C1 segment of cervical spinal cord (tissue), 14 donors: ENCODE results near the gene AOAH.
A peak's percentile ranks its signal among the peaks of the same experiment; 100 is the strongest.

Experiments used
- DNase-seq, 14 donors: peaks; one replicate each; lab custom pipeline; 2025; lab: John Stamatoyannopoulos, UW

The AOAH gene

DNA sequence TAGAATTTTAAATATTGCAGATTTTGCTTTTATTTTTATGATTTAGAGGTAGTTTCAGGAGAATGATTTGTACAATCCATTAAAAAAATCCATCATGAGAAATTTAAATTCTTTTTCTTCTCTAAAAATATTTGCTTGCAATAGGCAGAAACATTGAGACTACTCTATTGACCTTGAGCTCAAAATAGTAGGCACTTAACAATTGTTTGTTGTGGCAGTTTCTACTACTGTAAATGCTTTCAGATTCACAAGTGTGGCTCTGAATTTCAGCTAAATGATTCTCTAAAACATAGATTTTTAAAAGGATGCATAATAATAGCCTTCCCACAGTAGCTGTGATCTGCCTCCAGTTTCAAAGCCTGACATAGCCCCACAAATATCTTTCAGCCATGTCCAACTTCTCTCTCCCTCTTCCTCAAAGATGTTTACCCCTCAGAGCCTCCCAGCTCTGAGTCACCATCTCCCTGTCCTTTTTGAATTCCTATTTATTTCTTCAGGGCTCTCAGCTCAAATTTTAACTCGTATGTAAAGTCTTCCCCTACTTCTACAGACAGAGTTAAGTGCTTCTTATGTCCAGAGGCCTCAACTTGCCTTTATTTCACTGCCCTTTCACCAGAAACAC lies 160.5 kb downstream of the AOAH start:
- DNase-seq: no peak

DNA sequence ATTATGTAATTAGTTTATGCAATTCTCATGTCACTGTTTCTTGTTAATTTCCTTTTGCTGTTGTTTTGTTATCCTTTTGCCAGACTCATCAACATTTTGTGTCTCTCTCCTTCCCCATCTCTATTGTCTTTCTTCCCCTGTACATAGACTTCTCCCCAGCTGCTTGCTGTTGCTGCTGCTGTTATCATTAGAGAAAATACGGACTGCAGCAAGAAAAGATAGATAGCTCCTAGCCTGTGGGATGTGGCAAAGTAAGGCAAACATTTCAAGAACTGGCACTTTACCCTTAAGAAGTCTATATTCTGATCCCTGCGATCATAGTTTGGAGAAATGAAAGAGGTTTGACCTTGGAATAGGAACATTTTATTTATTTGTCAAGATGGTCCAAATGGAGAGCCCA lies 162.2 kb downstream of the AOAH start:
- no peak for DNase-seq

DNA sequence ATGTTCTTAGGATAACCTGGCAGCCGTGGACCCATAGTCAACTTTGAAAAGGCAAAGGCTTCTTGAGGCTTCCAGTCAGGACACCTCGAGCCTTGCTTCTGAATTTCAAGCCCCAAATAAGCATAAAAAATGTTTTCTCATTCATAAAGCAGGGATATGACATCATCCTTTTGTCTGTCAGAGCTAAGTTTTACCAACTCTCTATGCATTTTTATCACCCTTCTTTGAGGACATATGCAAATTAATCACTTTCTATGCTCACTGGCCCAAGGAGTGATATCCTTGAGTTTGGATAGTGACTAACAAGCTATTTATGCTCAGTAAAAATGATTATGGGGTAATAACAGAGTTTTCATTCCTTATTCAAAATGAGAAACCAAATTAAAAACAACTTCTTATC lies 175.3 kb downstream of the AOAH start:
- DNase-seq: no peak

DNA sequence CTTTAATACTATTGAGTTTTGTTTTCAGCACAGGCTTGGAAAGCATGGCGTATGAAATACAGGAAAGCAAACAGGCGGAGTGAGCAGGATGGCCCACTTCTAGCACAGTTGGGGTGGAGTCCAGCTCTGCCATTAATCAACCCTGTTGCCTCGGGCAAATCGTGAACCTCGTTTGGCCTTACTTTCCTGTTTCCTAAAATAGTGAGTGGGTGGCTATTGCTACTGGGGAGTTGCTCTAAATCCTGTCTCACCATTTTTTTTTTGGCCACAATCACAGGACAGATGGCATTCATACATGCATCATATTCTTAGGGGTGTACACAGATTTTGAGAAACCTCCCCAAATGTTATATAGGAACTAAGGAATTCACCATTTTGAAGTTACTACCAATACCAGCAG lies 176.9 kb downstream of the AOAH start:
- peak in 2 of 14 donors; percentile 26 to 95 for DNase-seq

DNA sequence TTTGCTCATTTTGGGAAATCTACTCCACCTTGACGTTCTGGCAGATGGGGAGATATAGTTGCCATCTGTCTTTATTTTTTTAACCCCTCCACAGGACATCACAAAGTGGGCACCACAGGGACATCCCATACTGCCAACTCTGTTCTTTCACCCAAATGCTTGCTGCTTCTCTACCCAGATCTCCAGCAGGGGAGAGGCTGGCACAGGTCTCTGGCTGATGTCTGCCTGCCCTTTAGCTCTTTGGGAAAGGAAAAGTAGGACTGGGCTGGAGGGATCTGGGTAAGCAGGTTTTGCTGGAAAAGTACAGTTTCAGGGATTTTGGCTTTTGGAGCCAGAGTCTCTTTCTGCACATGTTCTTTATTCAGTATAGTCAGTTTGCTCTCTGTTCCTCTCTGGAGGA lies 178.0 kb downstream of the AOAH start:
- DNase-seq: peak in 3 of 14 donors; percentile 28 to 99 (median 41)

DNA sequence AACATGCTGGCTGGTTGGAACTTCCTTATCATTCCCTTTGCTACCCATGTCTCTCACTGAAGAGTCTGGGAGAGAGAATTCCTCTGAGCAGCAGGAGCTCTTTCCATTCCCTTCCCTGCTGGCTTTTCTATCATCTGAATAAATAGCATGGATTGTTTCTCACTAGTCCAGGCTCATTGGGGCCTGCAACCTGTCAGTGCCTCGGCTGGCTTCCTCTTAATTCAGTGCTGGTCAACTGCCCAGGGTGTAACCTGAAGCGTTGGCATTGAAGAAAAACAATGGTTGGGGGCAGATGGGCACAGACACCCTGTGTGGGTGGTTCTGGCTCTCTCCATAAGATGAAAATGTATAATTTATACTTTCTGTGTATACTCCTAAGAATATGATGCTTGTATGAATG lies 179.0 kb downstream of the AOAH start:
- peak in 1 of 14 donors; percentile 88 for DNase-seq

DNA sequence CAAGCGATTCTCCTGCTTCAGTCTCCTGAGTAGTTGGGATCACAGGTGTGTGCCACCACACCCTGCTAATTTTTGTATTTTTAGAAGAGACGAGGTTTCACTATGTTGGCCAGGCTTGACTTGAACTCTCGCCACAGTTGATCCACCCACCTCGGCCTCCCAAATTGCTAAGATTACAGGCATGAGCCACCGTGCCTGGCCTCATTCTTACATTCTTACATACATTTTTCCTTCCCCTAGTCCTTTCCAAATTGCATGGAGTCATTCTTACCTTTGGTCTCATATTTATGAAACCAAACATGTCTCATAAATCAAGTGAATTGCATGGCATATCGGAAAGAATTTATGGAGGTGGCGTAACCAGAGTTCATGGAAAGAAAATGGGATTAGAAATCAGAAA lies 186.2 kb downstream of the AOAH start:
- no peak for DNase-seq

DNA sequence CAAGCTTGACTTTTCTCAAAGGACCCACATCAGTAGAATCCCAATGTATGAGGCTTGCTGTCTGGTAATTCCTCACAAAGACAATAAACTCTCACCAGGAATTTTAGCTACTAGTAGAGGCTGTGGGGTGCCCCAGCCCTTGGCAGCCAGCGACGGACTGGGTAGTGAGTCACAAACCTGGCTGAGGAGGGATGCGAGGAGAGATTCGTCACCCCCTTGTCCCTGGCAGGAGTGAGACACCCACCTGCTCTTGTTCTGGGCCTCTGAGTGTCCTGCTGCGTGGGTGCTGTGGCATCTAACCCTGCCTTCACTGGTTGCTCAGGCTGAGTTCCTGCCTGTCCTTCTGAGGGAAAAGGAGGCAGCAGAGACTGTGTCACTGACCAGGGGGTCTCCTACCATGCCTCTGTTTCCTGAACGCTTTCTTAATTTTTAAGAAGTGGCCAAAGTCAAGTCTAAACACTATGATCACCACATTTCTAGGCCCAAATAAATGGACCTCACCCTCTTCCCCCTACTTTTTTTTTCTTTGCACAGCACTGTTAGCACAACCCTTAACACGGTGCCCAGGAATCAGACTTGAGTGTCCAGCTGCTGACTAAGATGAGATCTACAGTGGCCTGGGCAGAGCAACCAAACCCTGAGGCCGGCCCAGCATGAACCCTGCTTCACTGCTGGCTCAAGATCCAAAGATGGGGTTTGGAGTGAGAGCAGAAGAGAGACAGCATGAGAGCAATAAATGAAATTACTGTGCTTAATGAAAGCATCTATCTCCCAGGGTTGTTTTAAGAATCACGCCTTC lies 188.2 kb downstream of the AOAH start:
- DNase-seq: no peak

DNA sequence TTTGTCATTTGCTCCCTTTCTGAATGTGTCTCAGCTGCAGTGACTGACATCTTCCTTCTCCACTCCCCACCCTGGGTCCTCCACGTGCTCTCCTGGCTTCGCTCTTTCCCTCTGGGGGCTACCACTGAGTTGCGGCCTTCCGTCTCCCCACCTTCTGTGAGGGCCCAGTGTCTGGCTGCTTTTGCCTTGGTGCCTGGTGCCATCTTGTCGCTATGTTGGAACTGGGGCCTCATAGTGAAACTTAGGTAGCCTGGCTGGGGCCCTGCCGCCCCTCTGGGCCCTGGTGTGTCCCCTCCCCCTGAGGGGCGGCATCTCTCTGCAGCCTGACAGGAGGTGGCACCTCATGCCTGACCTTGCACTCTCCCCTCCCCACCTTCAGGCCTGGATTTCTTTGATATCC lies 190.6 kb downstream of the AOAH start:
- no peak for DNase-seq

DNA sequence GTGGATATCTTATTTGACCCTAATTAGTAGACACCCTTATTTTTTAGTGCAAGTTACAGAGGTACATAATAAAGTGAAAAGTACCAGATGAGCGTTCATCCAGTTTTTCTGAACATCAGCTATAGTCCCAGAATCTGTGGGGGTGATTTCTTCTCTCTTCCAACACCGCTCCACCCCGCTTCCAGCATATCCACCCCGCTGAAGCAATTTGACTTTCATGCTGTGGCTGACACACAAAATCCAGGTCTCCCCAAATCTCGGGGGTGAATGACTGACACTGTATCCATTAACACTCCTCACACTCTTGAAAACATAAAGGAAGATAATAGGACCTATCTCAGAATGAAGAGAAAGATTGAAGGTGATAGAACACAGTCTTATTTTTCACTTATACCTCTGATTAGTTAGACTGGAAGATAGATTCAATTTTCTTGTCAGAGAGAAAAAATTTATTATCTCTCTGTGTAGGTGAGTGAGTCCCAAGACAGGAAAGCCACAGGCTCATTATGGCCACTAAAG lies 191.3 kb downstream of the AOAH start:
- no peak for DNase-seq

DNA sequence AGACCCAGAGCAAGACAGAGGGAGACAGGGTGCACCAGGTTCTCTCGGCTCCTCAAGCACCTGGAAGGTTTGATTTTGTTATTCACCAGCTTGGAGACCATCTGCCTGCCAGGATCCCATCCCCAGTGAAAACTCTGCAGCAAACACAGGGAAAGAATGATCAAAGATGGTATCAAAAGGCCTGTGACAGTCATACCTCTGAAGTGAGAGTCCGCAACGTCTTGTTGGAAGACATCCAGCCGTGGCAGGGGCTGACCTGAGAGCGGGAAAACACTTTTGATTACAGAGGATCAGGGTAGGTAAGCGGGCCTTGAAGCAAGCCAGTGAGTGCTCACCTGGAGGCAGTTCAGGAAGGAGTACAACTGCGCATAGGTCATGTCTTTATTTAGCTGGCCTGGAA lies 192.3 kb downstream of the AOAH start:
- peak in 1 of 14 donors; percentile 33 for DNase-seq

DNA sequence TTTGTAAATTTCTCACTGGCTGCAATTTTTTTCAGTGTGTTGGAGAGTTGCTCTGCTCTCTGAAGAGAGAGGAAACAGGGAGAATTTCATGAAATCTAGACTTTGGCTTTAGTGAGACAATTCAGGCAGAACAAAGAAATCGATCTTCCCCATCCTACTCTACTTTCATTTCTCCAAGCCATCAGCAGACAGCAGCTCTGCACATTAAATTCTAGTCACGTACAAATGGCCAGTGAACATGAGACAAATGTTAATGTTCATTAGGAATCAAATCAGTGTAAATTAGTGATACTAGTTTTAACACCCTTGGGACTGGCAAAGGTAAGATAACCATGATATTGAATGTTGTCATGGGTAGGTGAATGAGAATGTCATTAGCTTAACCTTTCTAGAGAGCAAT lies 193.8 kb downstream of the AOAH start:
- DNase-seq: no peak

DNA sequence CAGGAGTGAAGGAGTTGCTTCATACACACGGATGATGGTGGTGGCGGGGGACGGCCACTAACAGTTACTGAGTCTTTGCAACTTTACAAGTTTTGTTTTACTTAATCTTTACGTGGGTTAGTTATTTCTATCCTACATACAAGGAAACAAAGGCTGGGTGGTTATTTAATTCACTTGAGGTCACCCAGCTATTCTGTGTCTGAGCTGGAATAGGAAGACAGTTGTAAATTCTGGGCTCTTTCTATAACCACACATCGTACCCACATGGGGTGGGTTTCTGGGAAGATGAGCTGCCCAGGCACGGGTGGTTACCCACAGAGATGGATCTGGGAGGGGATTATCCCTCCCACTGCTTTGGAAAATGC lies 196.8 kb downstream of the AOAH start:
- no peak for DNase-seq

DNA sequence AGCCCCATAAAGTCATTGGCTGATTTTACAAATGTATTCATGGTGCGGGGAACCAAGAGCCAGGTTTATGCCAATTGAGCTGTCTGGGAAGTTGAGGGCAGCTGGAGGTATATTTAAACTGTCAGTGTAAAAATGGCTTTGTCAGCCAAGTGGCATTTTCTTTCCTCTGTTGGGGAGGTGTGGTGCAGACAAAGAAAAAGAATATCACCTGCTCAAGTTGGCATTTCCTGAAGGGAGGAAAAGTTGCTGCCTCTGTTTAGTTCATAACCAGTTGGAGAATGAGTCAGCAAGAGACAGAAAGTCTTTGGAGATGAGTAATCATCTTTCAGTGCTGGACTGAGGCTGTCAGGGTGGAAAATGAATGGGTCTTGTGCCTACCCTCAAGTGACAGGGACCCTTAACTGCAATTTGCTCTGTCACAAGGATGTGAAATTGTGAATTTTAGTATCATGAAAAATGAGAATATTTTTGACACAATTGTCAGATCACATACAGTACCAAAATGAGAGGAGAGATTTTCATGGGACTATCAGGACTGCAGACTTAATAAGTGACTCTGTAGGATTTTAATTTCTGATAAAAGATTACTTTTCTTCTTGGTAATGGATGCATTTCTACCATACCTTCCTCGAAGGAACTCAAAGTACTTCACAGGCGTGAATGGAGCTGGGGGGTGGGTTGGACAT lies 197.3 kb downstream of the AOAH start:
- no peak for DNase-seq

DNA sequence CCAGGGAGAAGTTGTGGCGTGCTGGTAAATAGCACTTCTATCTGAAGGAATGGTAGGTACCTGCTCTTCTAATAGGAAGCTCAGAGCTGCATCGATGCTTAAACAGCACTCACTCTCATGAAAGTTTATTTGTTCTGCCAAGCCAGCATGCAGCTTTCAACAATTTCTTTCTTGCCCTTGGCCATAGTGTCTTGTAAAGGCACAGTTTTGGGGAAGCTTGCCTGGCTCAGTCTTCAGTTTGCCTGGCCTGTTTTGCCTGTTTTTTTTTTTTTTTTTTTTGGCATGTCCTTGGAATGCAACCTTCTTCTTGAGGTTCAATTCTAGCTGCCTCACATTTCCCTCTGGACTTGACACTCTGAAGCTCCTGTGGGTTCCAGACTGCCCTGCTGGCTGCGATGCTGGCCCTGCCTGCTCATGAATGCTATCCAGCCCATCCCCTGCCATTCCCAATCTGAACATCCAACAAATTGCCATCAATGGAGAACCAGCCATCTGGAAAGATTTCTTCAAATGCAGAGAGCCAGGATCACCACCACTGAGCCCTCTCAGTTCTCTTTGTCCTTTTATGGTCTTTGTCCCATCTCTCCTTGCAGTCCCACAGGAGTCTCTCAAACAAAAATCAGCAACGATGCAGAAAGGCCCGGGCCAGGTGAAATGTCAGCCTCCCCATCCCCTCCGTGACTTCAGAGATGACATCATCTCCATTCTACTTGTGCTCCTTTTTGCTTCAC lies 200.8 kb downstream of the AOAH start:
- DNase-seq: peak in 1 of 14 donors; percentile 5

DNA sequence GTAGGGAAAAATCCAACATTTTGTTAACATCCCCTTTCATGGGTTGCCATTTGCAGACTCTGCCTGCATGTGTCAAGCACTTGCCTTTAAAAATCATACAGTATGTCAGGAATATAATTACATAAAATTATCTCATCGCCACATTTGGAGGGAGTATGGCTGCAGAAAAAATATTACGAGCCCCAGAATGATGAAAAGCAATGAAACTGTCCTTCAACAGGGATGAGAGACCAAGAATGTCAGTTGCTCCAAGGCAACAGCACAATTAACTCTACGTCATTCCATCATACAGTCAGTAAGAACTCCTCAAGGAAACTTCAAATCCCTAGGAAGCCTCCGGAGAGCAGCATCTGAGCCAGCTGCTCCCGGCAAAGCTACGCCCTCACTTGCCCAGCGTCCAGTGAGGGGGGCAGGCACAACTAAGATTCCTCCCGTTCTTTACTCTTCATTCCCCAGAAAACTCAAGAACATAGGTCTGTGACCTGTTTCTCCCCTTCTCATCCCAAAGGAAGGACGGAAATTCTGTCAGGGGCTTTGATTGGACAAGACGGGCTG lies 201.8 kb downstream of the AOAH start:
- DNase-seq: no peak

DNA sequence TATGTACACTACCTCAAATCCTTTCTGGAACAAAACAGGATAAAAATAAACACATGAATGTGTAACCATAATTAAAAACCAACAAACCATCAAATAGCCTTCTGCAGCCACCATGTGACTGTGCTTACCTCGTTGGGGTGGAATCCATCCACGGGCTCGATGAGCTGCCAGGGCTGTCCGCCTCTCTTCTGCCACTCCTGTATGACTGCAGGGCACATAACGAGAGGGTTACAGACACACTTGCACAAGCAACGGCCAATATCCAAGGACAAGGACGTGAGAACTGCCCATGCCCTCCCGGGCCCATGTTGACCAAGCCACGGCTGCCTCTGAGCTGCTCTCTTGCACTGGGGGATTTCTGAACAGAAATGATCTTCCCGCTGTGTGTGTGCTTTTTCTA lies 202.4 kb downstream of the AOAH start:
- peak in 1 of 14 donors; percentile 88 for DNase-seq

DNA sequence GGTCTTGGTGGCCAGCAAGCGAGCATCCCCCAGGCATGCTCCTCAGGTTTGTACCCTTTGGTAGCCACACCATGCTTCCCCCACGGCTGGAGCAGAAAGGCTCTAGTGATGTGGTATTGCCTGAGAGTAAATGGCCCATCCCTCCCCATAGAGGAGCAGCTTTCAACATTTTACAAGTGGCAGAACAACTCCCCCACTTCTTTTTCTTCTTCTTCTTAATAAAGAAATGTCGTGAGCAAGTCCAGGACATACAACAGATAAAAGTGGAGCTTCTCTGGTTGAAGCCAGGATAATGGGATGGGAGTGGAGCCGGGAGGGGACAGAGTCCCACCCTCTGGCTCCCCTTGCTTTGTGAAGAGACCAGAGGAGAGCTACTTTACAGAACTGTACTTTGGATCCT lies 203.2 kb downstream of the AOAH start:
- DNase-seq: peak in 1 of 14 donors; percentile 40

DNA sequence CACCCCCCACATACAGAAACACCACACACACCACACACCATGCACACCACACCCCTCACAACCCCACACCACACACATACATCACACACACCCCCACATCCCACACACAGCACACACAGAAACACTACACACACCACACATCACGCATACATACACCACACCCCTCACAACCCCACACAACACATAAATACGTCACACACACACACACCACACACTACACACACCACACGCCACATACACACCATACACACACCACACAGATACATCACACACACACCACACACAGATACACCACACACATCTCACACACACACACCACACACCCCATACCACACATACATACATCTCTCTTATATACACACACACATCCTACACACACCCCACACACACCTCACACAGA lies 208.4 kb downstream of the AOAH start:
- DNase-seq: no peak

DNA sequence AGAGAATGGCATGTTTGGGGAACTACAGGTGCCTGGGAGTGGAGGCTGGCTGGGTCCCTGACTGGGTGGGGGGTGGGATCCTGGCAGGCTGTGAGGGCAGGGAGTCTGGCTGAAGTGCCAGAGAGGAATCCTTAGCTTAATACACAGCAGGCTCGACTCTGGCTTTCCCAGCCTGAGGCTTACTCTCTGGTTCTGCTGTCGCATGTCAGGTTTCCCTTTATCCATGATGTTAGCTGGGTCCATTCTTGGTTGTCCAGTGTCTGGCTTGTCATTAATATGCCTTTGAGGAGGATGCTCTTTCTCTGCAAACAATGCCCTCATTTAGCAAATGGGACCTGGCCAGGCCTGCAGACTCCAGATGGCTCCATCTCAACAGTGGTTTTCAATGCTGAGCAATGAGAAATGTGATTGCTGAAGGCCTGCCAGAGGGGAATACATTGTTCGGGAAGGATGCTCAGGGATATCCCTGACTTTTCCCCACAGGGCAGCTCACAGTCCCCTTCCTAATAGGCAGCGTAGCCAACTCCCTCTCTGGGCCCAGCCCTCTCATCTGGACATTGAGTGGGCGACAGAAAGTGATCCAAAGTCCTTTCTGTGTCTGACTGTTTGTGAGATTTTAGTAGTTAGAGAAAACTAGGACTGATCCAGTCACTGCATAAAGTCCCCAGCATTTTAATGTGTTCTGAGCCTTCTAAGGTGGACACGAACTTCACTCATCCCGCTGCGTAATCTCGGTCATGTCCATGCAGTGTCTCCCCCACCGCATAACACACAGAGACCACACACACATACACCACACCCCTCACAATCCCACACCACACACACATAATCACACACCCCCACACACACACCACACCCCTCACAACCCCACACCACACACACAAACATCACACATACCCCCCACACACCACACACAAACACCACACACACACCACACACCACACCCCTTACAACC lies 209.7 kb downstream of the AOAH start:
- DNase-seq: peak in 13 of 14 donors; percentile 2 to 88 (median 38)
